ENCODE measurements around the gene CACNA1B.

The CACNA1B gene

DNA sequence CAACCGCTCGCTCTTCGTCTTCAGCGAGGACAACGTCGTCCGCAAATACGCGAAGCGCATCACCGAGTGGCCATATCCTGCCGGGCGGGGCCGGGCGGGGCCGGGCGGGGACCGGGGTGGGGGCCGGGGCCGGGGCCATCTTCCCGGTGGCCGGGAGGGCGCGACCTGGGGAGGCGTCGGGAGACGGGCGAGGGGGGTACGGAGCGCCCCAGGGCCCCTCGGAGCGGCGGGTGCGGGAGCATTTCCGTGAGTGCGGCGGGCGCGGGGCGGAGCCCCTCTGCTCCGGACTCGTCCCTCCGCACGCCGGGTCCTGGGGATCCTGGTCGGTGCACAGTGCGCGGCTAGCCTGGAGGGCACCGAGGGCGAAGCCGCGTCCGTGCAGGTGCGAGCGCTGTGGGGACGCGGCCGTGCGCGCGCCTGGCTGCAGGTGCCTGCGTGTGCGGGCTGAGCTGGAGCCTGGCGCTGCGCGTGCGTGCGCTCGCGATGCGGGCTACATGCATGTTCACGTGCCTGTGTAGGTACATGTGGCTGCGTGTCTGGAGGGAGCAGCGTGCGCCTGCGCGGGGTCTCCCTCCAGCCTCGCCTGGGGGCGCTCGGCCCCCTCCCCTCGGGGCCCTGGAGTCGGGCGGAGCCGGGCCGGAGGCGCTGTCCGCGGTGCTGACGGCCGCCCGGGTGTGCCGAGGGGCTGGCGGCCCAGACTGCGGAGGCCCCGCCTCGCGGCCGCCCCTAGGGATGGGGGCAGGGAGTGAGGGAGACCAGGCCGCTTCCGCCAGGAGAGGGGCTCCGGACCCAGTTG lies 762 bp downstream of the CACNA1B start:
- Mint-ChIP-seq H3K27me3 (ENCODE audit: low read depth) (peaks cover 52% of the 10 kb centered on the region), H3K27ac (no peak overlapping the region), H3K9me3 (peaks cover 2% of the 10 kb centered on the region), H3K4me1 (no peaks in the 10 kb centered on the region), H3K36me3 (ENCODE audit: low read depth) (no peaks in the 10 kb centered on the region), H3K4me3 (no peak overlapping the region)
- TF ChIP-seq, protein P1, sequence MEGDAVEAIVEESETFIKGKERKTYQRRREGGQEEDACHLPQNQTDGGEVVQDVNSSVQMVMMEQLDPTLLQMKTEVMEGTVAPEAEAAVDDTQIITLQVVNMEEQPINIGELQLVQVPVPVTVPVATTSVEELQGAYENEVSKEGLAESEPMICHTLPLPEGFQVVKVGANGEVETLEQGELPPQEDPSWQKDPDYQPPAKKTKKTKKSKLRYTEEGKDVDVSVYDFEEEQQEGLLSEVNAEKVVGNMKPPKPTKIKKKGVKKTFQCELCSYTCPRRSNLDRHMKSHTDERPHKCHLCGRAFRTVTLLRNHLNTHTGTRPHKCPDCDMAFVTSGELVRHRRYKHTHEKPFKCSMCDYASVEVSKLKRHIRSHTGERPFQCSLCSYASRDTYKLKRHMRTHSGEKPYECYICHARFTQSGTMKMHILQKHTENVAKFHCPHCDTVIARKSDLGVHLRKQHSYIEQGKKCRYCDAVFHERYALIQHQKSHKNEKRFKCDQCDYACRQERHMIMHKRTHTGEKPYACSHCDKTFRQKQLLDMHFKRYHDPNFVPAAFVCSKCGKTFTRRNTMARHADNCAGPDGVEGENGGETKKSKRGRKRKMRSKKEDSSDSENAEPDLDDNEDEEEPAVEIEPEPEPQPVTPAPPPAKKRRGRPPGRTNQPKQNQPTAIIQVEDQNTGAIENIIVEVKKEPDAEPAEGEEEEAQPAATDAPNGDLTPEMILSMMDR (IDR thresholded peaks at IDR 0.05; ENCODE audit: unreplicated experiment in 3 of 3) = peak in 2 of 3 experiments; percentile 15 to 23

DNA sequence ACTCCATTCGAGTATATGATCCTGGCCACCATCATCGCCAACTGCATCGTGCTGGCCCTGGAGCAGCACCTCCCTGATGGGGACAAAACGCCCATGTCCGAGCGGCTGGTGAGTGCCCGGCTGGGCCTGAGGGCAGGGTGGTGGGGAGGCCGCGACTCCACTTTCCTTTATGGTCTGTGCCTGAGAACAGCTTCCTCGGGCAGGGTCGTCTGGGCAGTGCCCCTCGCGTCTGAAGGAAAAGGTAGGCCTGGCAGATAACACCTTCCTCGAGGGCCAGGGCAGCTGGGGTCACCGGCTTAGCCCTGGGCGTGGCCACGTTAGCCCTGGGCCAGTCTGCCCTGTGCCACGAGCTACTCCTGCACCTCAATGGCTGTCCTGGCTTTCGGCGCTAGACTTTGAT lies 1.5 kb downstream of the CACNA1B start:
- peaks cover 2% of the 10 kb centered on the region for H3K9me3 Mint-ChIP-seq
- H3K27me3 Mint-ChIP-seq (ENCODE audit: low read depth) = peaks cover 45% of the 10 kb centered on the region
- no peaks in the 10 kb centered on the region for H3K4me1 Mint-ChIP-seq
- H3K4me3 Mint-ChIP-seq = no peak overlapping the region
- TF ChIP-seq, protein P1 (IDR thresholded peaks at IDR 0.05; ENCODE audit: unreplicated experiment in 3 of 3) = no peak
- no peaks in the 10 kb centered on the region for H3K36me3 Mint-ChIP-seq (ENCODE audit: low read depth)
- no peak overlapping the region for H3K27ac Mint-ChIP-seq

DNA sequence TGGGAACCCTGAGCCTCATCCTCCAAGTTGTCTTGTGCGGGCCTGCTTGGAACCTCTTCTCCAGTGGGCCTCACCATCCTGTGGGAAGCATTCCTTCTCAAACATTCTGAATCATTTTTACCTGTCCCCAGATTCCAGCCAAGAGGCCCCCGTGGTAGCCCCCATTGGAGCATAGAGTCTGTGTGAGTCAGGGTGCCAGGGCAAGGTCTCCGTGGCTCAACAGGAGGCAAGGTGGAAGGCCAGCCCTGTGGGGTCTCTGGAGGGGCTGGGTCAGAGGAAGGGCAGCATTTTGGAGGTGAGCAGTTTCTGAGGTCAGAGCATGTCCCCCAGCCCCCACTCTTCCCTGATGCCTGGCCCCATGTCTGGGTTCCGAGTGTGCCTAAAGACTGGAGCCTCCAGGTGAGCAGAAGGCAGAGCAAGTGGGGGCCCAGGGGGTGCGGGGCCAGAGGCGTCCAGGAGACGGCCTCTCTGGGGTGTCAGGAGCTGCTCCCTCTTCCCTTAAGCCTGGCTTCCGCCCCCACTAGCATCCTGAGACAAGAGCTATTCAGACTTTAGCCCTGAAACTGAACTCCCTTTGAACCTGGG lies 2.1 kb downstream of the CACNA1B start:
- H3K27ac Mint-ChIP-seq = no peak overlapping the region
- H3K9me3 Mint-ChIP-seq = peaks cover 2% of the 10 kb centered on the region
- H3K4me1 Mint-ChIP-seq = no peaks in the 10 kb centered on the region
- H3K27me3 Mint-ChIP-seq (ENCODE audit: low read depth) = peaks cover 43% of the 10 kb centered on the region
- TF ChIP-seq, protein P1 (IDR thresholded peaks at IDR 0.05; ENCODE audit: unreplicated experiment in 3 of 3) = no peak
- no peaks in the 10 kb centered on the region for H3K36me3 Mint-ChIP-seq (ENCODE audit: low read depth)
- H3K4me3 Mint-ChIP-seq = peak overlapping the region in 1 of 3 experiments; percentile 9

DNA sequence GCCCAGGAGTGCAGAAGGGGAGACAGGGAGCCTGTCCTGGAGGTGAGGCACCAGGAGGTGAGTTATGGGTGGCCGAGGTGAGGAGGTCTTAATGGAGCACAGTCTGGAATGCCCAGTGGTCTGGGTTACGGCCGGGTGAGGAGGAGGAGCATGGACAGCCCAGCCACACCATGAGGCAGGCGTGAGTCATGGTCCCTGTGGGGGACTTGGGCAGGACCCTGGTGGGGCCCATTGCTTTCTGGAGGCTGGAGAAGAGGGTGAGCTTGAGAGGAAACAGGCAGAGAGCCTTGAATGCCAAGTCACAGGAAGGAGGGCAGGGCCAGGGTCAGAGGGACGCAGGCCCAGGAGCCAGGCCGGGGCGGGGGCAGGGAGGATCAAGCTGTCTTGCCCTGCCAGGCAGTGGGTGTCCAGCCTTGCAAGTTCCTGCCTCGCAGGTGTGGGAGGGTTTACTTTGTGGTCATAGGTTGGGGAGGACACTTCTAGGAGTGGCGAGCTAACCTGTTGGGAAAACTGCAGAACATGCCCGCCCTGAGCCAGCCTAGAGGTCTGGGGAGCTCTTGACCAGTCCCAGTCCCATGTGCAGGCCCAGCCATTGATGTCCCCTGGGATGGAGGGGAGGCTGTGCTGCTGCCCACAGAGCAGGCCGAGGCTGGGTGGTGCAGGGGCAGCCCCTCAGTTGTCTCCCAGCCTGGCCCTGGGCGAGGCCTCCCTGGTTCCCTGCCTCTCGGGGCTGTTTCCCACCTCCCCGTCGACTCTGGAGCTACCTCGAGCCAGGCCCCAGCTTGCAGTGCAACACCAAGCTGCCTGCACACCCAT lies 2.8 kb downstream of the CACNA1B start:
- Mint-ChIP-seq H3K36me3 (ENCODE audit: low read depth) (no peaks in the 10 kb centered on the region), H3K4me1 (no peaks in the 10 kb centered on the region), H3K4me3 (no peak overlapping the region), H3K27me3 (ENCODE audit: low read depth) (peaks cover 36% of the 10 kb centered on the region), H3K27ac (no peak overlapping the region), H3K9me3 (peaks cover 2% of the 10 kb centered on the region)
- TF ChIP-seq, protein P1 (IDR thresholded peaks at IDR 0.05; ENCODE audit: unreplicated experiment in 3 of 3) = no peak

DNA sequence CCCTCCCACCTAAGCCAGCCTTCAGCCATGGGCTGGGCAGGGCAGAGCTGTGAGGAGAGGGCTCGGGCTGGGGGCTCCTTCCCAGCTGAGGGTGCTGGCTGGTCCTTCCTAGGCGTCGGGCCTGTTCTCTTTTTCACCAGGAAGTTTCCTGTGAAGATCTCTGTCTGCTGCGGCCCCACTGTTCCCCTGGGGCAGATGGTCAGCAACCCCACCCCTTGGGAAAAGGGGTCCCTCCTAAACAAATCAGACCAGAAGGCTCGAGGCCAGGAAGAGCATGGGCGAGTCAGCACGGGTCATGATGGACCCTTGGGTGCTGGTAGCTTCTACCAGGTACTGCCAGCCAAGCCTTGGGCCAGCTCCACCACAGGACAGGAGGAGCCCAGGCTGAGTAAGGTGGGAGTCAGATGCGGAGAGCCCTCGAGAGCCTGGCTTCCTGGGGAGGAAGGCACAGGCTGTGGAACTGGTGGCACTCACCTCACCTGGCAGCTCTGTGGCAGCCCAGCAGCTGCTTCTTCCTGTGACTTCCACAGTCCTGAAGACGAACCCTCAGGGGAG lies 3.5 kb downstream of the CACNA1B start:
- TF ChIP-seq, protein P1 (IDR thresholded peaks at IDR 0.05; ENCODE audit: unreplicated experiment in 3 of 3) = no peak
- H3K4me3 Mint-ChIP-seq = no peak overlapping the region
- H3K27me3 Mint-ChIP-seq (ENCODE audit: low read depth) = peaks cover 29% of the 10 kb centered on the region
- peaks cover 2% of the 10 kb centered on the region for H3K9me3 Mint-ChIP-seq
- H3K4me1 Mint-ChIP-seq = no peaks in the 10 kb centered on the region
- no peak overlapping the region for H3K27ac Mint-ChIP-seq
- H3K36me3 Mint-ChIP-seq (ENCODE audit: low read depth) = no peaks in the 10 kb centered on the region
